Activated gamma-delta T cell treated with Interleukin-2 at 50 U/mL for 16 hours (primary cell): ENCODE results near the gene CRYZ.

Experiments
- DNase-seq: peaks from one replicate; pipeline ENCODE4 v3.0.0-alpha.2; 2020

The CRYZ gene

GRCh38 chr1:74729741-74730478, 2.9 kb downstream of the CRYZ start:
- no peak for DNase-seq

DNA sequence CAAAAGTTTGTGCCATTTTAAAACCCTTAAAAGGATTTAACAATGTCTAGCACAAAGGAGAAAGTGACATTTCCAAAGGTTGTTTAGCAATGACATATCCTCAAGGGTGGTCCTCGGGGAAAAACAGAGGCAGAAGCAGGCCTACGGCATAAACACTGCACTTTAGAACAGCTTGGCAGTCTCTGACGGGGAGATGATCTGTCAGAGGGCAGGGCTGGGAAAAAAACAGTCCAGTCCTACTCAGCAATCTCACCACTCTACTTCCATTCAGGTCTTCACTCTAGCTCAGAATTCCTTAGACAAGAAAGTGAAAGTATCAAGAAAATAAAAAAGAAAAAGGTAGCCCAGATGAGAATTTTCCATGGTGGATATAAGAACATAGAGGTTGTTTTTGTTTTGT, 4.1 kb downstream of the CRYZ start:
- no peak for DNase-seq

DNA sequence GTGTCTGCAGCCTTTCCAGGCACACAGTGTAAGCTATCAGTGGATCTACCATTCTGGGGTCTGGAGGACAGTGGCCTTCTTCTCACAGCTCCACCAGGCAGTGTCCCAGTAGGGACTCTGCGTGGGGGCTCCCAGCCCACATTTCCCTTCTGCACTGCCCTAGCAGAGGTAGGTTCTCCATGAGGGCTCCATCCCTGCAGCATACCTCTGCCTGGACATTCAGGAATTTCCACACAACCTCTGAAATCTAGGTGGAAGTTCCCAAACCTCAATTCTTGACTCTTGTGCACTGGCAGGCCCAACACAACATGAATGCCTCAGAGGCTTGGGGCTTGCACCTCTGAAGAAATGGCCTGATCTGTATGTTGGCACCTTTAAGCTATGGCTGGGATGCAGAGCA, 6.8 kb downstream of the CRYZ start:
- no peak for DNase-seq

DNA sequence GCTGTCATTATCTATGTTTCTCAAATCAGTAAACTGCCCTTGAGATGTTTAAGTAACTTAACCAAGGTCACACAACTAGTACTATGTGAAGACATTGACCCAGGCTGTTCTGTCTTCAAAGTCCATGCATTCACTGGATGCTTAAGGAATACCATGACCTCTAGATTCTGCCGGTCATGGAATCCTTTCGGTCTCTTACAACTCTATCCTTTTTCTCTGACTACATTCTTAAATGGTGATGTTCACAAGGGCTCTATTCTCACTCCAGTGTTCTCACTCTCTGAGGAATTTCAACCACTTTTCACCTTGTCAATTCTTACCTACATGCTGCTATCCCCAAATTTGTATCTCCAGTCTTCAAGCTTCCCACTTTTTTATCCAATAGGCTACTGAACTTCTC, 15.2 kb downstream of the CRYZ start:
- DNase-seq: no peak

DNA sequence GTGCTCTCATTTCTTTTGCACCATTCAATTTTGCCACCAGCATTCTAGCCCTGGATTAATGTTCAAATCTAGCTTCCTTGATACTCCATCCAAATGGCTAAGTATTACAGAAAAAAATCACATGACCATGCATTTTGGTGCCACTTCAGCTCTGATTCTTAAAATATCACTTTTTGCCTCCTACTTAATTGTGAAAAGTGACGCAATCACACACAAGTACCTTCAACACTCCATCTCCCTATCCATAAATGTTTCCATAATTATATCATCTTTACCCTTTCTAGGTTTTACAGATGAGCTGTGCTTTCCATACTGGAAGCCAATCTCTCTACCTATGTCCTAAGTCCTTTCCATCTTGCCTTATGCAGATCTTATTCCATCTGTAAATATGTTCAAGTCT, 16.0 kb downstream of the CRYZ start:
- DNase-seq: no peak

DNA sequence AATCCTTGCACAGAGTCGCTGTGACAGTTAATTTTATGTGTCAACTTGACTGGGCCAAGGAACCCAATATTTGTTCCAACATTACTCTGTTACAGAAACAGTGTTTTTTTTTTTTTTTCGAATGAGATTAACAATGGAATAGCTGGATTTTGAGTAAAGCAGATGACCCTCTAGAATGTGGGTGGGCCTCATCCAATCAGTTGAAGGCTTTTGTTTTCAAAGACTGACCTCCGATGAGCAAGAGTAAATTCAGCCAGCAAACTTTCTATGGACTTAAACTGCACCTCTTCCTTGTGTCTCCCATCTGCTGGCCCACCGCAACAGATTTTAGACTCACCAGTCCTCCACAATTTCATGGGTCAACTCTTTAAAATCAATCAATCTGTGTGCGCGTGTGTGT, 17.0 kb downstream of the CRYZ start:
- no peak for DNase-seq

GRCh38 chr1:74715236-74715502, 17.7 kb downstream of the CRYZ start:
- no peak for DNase-seq

DNA sequence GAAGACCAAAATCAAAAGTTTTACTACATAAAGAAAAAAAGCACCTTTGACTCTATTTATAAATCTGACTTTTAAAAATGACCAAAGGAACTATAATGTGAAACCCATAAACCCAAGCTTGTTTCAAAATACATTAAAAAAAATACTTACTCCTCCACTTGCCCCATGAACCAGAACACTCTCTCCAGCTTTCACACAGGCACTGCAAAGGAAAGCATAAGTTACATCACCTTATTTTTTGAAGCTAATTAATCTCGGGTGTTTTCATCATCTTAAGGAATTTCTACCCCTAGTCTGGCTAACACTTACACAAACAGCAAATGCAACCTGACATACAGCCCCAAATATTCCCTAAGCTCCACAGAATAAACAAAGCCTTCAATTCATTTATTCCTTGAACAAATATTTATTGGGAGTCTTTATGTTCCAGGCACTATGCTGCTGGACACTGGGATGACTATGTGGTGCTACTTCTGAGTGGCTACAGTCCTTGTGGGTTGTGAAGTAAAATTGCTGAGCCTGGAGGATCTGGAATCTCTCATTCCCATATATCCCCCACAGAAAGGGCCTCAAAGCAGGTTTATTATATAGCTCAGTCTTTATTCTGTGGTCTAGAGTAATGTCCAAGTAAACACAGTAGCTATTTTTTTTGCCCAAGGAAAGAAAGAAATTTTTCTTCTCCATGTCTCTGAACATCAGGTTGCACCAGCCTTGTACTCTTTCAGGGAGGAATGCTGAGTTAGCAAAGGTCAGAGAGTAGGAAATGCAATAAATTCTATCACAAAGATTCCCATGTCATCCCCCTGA, 18.2 kb downstream of the CRYZ start:
- DNase-seq: no peak

GRCh38 chr1:74713849-74714248, 19.0 kb downstream of the CRYZ start:
- no peak for DNase-seq

DNA sequence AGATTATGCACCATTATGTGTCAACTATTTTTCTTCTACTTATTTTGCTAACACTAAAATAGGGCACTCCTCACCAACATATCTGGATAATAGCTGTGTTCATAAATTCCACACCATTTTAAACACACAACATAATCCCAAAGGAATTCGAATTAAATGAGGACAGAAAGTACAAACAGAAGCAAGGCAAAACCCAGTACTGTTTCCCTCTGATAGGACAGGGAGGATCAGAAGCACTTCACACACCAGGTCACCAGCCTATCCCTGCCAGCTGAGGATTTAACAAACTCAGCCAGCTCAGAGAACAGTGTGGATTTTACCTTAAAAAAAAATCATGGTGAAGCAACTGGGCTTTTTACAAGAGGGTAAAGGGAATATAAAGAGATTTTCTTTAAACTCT, 20.0 kb downstream of the CRYZ start:
- no peak for DNase-seq

- no peak for DNase-seq
Measured at GRCh38 chr1:74703386-74704182, 29.3 kb downstream of the CRYZ start.

DNA sequence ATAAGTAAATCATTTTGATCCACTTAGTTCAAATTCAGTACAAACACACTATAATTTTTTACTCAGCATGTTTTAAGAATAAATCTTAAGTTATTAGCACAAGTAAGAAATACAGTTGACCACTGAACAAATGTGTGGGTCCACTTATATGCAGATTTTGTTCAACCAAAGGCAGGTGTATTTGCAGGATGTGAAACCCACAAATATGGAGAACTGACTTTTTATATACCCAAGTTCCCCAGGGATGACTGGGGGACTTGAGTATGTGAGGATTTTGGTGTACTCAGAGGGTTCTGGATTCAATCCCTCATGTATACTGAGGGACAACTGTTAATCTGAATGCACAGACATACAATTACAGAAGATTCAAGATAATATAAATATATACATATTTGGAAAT, 33.5 kb downstream of the CRYZ start:
- no peak for DNase-seq

DNA sequence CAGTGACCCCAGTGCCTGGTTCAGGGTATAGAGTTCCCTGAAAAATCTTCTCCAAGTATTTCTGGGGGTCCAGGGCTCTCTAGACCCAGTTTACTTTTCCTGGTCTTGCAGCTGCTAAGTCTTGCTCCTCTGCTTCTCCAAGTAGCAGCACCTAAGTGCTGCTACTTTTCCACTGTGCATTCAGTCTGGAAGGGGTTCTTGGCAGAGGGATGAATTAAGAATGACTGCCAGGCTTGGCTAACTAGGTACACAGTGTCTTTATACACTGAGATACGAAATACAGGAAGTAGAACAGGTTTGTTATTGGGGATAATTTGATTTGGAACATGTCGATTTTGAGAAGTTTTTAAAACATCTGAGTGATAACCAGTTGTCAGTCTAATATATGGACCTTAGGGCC, 35.0 kb downstream of the CRYZ start:
- no peak for DNase-seq

DNA sequence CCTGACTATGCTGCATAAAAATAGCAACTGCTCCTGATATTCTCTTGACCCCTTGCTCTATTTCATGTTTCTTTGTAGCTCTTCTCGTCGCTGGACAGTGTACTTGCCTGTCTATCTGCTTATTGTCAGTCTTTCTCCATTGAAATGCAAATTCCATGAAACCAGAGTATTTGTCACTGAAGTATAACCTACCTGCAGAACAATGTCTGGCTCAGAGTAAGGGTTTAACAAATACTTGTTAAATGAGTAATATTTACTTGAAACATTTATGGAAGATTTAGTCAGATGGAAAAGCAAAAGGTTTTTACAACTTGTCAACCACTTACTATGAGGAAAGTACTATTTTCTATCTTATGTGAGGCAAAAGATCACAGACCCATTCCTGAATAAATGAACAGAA, 39.4 kb downstream of the CRYZ start:
- no peak for DNase-seq

DNA sequence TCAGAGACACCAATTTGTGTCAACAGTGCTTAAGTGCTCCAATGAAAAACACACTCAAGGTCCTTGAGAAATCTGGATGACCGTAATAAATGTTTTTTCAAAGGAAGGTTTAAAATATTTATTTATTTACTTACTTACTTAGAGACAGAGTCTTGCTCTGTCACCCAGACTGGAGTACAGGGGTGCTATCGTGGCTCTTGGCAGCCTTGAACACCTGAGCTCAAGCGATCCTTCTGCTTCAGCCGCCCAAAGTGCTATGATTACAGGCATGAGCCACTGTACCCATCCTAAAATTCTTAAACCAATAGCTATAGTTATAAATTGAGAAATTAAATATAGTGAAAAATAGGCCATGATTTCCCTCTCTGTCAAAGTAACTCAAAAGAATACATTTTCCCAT, 41.9 kb downstream of the CRYZ start:
- no peak for DNase-seq

DNA sequence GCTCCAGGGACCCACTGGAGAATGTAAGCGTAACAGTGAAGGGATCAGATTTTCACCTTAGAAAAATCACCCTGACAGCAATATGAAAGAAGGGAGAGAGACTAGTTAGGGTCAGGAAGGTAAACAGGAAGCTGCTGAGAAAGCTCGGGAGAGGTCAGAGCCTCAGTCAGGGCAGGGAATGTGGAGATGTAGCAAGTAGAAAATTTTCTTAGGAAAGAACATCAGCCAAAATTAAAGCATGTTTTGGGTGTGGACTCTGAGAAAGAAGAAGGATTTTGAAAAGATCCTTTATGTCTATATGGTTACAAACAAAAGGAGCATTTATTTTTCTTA, 42.5 kb downstream of the CRYZ start:
- DNase-seq: no peak

DNA sequence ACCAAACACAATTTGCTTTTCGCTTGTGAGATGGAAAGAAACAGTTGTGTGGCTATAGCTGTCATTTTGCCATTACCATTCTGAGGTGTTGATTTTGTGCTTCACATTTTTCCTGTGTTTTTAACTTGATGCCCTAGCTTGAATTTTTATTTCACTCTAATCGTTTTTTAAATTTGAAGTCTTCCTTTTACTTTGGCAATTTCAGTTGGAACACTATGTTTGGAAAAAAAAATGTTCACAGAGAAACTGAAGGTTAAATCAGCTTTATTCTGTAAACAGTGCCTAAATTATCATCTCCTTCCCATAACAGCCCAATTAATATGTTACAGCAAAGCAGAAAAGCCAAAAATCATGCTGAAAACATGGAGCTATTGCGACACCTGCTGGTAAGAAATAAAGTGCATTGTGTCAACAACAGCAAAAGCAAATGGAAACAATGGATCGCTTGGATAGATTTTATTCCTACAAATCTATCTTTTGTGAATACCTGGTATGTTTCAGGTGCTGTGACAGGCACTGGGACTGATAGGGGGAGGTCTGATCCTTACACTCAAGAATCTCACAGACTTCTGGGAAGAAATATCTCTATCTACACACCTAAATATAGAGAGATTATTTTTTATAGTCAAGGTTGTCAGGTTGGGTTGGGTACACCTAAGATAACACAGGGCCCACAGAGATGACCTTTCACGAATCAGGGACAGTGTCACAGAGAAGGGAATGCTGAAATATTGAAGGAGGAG, 43.1 kb downstream of the CRYZ start:
- DNase-seq: peak; percentile 26

- DNase-seq: no peak
Measured at GRCh38 chr1:74686928-74687327, 45.9 kb downstream of the CRYZ start.

GRCh38 chr1:74684301-74684700, 48.5 kb downstream of the CRYZ start:
- DNase-seq: no peak

DNA sequence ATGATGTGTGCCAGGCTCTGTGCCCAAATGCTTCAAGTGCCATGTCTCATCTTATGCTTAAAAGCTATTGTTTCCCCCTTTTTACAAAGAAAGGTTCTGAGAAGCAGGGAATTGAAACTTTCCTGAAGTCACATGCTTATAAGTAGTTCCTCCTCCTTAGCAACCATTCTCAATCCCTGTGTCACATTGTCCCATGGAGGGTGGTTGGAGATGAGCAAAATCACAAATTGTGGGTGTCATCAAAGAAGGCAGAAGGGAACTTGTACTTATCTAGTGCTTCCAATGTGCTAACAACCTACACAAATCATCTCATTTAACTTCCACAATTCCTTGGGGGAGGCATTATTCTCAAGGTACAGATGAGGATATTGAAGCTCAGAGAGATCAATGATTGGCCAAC, 49.2 kb downstream of the CRYZ start:
- DNase-seq: no peak

- DNase-seq: no peak
Measured at GRCh38 chr1:74681851-74682250, 51.0 kb downstream of the CRYZ start.

GRCh38 chr1:74681449-74681848, 51.4 kb downstream of the CRYZ start:
- no peak for DNase-seq

GRCh38 chr1:74681001-74681400, 51.8 kb downstream of the CRYZ start:
- DNase-seq: no peak

DNA sequence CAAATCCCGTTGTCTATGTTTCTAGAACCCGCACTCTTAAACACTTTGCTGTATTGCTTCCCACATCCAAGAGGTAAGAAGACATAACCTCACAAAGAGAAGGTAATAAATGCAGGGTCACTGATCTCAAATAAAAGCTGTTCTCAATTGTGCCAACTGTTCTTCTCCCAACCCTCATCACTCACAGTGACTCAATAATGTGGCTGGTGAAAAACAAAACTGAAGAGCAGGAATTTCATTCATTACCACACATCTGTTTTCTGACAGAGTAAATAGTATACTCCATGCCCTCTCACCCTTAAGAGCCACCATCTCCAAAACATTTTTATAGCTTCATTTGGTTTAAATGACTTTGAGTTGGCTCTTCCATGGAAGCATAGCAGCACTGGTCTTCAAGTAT, 53.0 kb downstream of the CRYZ start:
- DNase-seq: no peak
